Measurements from ENCODE around the gene SYS1. TPM values are rescaled to one million over a fixed set of nuclear protein-coding genes. Genes with fewer than 3 reads are reported as not detected.

The SYS1 gene
- total RNA-seq, 1 donor from 2014 or later: 25.2 TPM

DNA sequence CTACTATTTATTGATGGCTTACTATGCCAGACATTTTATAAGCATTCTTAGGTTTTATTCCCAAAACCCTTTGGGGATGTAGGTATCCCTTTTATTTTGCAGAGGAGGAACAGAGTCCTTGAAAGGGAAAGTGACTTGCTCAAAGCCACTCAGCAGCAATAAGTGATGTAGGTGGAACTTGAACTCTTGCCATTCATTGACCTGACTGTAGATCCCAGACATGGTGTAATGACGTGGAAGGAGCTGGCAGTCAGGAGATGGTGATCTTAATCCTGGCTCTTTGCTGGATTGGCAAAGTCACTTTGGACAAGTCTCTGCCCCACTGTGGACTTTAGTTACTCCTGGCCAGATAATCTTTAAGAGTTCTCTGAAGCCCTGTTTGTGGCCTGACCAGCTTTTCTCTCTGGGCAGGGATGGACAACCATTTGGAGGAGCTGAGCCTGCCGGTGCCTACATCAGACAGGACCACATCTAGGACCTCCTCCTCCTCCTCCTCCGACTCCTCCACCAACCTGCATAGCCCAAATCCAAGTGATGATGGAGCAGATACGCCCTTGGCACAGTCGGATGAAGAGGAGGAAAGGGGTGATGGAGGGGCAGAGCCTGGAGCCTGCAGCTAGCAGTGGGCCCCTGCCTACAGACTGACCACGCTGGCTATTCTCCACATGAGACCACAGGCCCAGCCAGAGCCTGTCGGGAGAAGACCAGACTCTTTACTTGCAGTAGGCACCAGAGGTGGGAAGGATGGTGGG, 46.7 kb downstream of the SYS1 start:
- peaks cover 6% of the 10 kb centered on the region for H3K36me3 Mint-ChIP-seq (ENCODE audit: low read depth, unreplicated experiment)
- H3K27ac Mint-ChIP-seq (ENCODE audit: unreplicated experiment): no peak overlapping the region
- no peak overlapping the region for H3K4me3 Mint-ChIP-seq (ENCODE audit: unreplicated experiment)
- TF ChIP-seq, protein P1, sequence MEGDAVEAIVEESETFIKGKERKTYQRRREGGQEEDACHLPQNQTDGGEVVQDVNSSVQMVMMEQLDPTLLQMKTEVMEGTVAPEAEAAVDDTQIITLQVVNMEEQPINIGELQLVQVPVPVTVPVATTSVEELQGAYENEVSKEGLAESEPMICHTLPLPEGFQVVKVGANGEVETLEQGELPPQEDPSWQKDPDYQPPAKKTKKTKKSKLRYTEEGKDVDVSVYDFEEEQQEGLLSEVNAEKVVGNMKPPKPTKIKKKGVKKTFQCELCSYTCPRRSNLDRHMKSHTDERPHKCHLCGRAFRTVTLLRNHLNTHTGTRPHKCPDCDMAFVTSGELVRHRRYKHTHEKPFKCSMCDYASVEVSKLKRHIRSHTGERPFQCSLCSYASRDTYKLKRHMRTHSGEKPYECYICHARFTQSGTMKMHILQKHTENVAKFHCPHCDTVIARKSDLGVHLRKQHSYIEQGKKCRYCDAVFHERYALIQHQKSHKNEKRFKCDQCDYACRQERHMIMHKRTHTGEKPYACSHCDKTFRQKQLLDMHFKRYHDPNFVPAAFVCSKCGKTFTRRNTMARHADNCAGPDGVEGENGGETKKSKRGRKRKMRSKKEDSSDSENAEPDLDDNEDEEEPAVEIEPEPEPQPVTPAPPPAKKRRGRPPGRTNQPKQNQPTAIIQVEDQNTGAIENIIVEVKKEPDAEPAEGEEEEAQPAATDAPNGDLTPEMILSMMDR (IDR thresholded peaks at IDR 0.05; ENCODE audit: insufficient read depth, low read depth, low read length): no peak
- H3K27me3 Mint-ChIP-seq (ENCODE audit: low read depth, unreplicated experiment): peaks cover 7% of the 10 kb centered on the region
- no peaks in the 10 kb centered on the region for H3K9me3 Mint-ChIP-seq (ENCODE audit: unreplicated experiment)
- no peak overlapping the region for H3K27ac ChIP-seq (ENCODE audit: low read depth, low read length)
- no peak overlapping the region for H3K4me3 ChIP-seq (ENCODE audit: insufficient read depth, low read depth, low read length)
- DNase-seq (ENCODE audit: low read depth) (no peak), FAIRE-seq (no peak)
- peaks cover 3% of the 10 kb centered on the region for H3K27me3 ChIP-seq (ENCODE audit: insufficient read depth, low read length)
- H2AFZ ChIP-seq (ENCODE audit: low read depth, low read length): no peak overlapping the region
- H3K4me1 ChIP-seq (ENCODE audit: insufficient read depth, low read length): peaks cover 16% of the 10 kb centered on the region
- no peaks in the 10 kb centered on the region for H3K4me1 Mint-ChIP-seq (ENCODE audit: low read depth, unreplicated experiment)
- no peak overlapping the region for H3K4me2 ChIP-seq (ENCODE audit: low read length)
- H4K20me1 ChIP-seq (ENCODE audit: insufficient read depth, low read length): peaks cover 6% of the 10 kb centered on the region
- H3K36me3 ChIP-seq (ENCODE audit: insufficient read depth, low read length): no peaks in the 10 kb centered on the region
- H3K79me2 ChIP-seq (ENCODE audit: insufficient read depth, low read length): no peaks in the 10 kb centered on the region
- H3K9me3 ChIP-seq (ENCODE audit: insufficient read depth, low read depth, low read length): no peaks in the 10 kb centered on the region
- no peak overlapping the region for H3K9ac ChIP-seq (ENCODE audit: low read length)

DNA sequence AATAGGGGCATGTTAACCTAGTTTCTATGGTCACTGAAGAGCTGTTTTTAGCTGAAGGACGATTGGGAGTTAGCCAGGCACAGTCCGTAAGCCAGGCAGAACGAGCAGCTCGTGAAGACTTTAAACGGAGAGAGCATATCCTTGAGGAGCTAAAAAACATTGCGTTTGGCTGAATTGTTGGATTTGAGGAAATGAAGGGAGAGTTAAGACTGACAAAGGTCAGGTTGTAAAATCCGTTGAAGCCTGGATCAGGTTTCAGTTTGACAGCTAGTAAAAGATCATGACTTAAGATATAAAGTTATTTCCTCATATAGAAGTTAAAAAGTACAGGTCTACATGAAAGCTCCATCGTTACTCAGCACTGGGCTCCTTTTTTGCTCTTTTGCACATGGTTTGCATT, 47.9 kb downstream of the SYS1 start:
- H3K4me2 ChIP-seq (ENCODE audit: low read length): no peak overlapping the region
- H3K9ac ChIP-seq (ENCODE audit: low read length): no peak overlapping the region
- no peaks in the 10 kb centered on the region for H3K79me2 ChIP-seq (ENCODE audit: insufficient read depth, low read length)
- no peaks in the 10 kb centered on the region for H3K4me1 Mint-ChIP-seq (ENCODE audit: low read depth, unreplicated experiment)
- TF ChIP-seq, protein P1 (IDR thresholded peaks at IDR 0.05; ENCODE audit: insufficient read depth, low read depth, low read length): no peak
- TF ChIP-seq EZH2 (IDR thresholded peaks at IDR 0.05; ENCODE audit: insufficient read depth, low read length): no peak
- H3K4me3 ChIP-seq (ENCODE audit: insufficient read depth, low read depth, low read length): no peak overlapping the region
- H3K4me3 Mint-ChIP-seq (ENCODE audit: unreplicated experiment): no peak overlapping the region
- peaks cover 6% of the 10 kb centered on the region for H4K20me1 ChIP-seq (ENCODE audit: insufficient read depth, low read length)
- no peaks in the 10 kb centered on the region for H3K36me3 ChIP-seq (ENCODE audit: insufficient read depth, low read length)
- no peaks in the 10 kb centered on the region for H3K27me3 ChIP-seq (ENCODE audit: insufficient read depth, low read length)
- no peak overlapping the region for H3K27ac Mint-ChIP-seq (ENCODE audit: unreplicated experiment)
- no peak overlapping the region for H3K27ac ChIP-seq (ENCODE audit: low read depth, low read length)
- no peaks in the 10 kb centered on the region for H3K9me3 ChIP-seq (ENCODE audit: insufficient read depth, low read depth, low read length)
- H3K27me3 Mint-ChIP-seq (ENCODE audit: low read depth, unreplicated experiment): peaks cover 3% of the 10 kb centered on the region
- peaks cover 13% of the 10 kb centered on the region for H3K4me1 ChIP-seq (ENCODE audit: insufficient read depth, low read length)
- H2AFZ ChIP-seq (ENCODE audit: low read depth, low read length): no peak overlapping the region
- DNase-seq (ENCODE audit: low read depth): no peak
- peaks cover 6% of the 10 kb centered on the region for H3K36me3 Mint-ChIP-seq (ENCODE audit: low read depth, unreplicated experiment)
- no peaks in the 10 kb centered on the region for H3K9me3 Mint-ChIP-seq (ENCODE audit: unreplicated experiment)
- FAIRE-seq: no peak

DNA sequence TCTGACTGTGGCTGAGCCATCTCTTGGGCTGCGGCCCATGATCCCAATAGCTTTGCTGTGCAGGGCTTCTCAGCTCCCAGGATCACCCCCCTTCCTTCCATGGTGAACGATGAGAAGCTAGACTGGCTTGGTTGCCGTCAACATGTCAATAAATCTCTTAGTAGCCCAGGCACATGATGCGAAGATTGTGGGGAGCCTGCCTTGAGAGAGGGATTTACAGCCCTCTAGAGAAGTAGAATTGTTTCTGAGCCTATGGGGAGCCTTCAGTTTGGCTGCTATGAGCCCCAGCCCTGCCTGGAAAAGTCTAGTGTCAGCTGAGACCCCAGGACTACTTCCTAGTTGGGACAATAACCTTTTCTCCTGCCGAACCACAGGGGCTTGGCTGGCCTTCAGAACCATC, 49.7 kb downstream of the SYS1 start:
- H3K4me3 ChIP-seq (ENCODE audit: insufficient read depth, low read depth, low read length): no peak overlapping the region
- H3K27ac ChIP-seq (ENCODE audit: low read depth, low read length): no peak overlapping the region
- Mint-ChIP-seq H3K9me3 (ENCODE audit: unreplicated experiment) (no peaks in the 10 kb centered on the region), H3K4me3 (ENCODE audit: unreplicated experiment) (no peak overlapping the region), H3K36me3 (ENCODE audit: low read depth, unreplicated experiment) (peaks cover 6% of the 10 kb centered on the region), H3K27me3 (ENCODE audit: low read depth, unreplicated experiment) (peaks cover 3% of the 10 kb centered on the region), H3K4me1 (ENCODE audit: low read depth, unreplicated experiment) (no peaks in the 10 kb centered on the region), H3K27ac (ENCODE audit: unreplicated experiment) (no peak overlapping the region)
- H3K79me2 ChIP-seq (ENCODE audit: insufficient read depth, low read length): peaks cover 16% of the 10 kb centered on the region
- no peaks in the 10 kb centered on the region for H3K36me3 ChIP-seq (ENCODE audit: insufficient read depth, low read length)
- H3K4me2 ChIP-seq (ENCODE audit: low read length): no peak overlapping the region
- H2AFZ ChIP-seq (ENCODE audit: low read depth, low read length): no peak overlapping the region
- TF ChIP-seq, protein P1 (IDR thresholded peaks at IDR 0.05; ENCODE audit: insufficient read depth, low read depth, low read length): no peak
- TF ChIP-seq EZH2 (IDR thresholded peaks at IDR 0.05; ENCODE audit: insufficient read depth, low read length): no peak
- H3K27me3 ChIP-seq (ENCODE audit: insufficient read depth, low read length): no peaks in the 10 kb centered on the region
- no peaks in the 10 kb centered on the region for H3K9me3 ChIP-seq (ENCODE audit: insufficient read depth, low read depth, low read length)
- FAIRE-seq (no peak), DNase-seq (ENCODE audit: low read depth) (no peak)
- no peak overlapping the region for H3K9ac ChIP-seq (ENCODE audit: low read length)
- peaks cover 2% of the 10 kb centered on the region for H4K20me1 ChIP-seq (ENCODE audit: insufficient read depth, low read length)
- peaks cover 13% of the 10 kb centered on the region for H3K4me1 ChIP-seq (ENCODE audit: insufficient read depth, low read length)
